H1 (cell line): ENCODE data around the gene OR4K5. TPM values are rescaled to one million over a fixed set of nuclear protein-coding genes. Genes with fewer than 3 reads are reported as not detected.

Source experiments
- CTCF ChIA-PET: fragments of 300-600 bp; sonication (Branson Sonifier 250); formaldehyde crosslinking; loops from one replicate; lab custom pipeline; 2021; ENCODE audit not compliant: partially characterized antibody; lab: Charles Lee
- POLR2A ChIA-PET: fragments of 300-600 bp; sonication (Branson Sonifier 250); formaldehyde crosslinking; loops from one replicate; lab custom pipeline; 2021; ENCODE audit warnings: inconsistent platforms; ENCODE audit not compliant: partially characterized antibody; lab: Charles Lee
- DNase-seq, 2 experiments: peaks; one replicate each; pipeline versions ENCODE4 v3.0.0 to v3.0.0-alpha.2; 2010 to 2022; ENCODE audit warnings: low spot score in 2 of 2, low read depth in 1 of 2, mixed read lengths in 1 of 2
- FAIRE-seq: peaks from 2 replicates; lab custom pipeline; 2011; peaks lifted over from hg19 to GRCh38; lab: Jason Lieb, UNC
- H2AFZ ChIP-seq: 2 replicates; pipeline ENCODE4 v1.8.1; 2012; ENCODE audit warnings: low read length, inconsistent platforms
- H2AK5ac ChIP-seq: 2 replicates; pipeline ENCODE4 v1.6.1; 2013; ENCODE audit warnings: low read depth, low read length
- H2BK120ac ChIP-seq: replicated peaks from 2 replicates; pipeline ENCODE3; 2013; ENCODE audit warnings: low read depth, low read length, inconsistent platforms
- H2BK12ac ChIP-seq: 2 replicates; pipeline ENCODE4 v1.6.1; 2013; ENCODE audit warnings: low read depth, low read length
- H2BK15ac ChIP-seq: 2 replicates; pipeline ENCODE4 v1.6.1; 2013; ENCODE audit warnings: low read length
- H2BK20ac ChIP-seq: 2 replicates; pipeline ENCODE4 v1.6.1; 2013; ENCODE audit warnings: low read length
- H2BK5ac ChIP-seq: 2 replicates; pipeline ENCODE4 v1.6.1; 2013; ENCODE audit warnings: low read depth, low read length
- H3K14ac ChIP-seq: 2 replicates; pipeline ENCODE4 v1.6.1; 2013; ENCODE audit warnings: inconsistent platforms; ENCODE audit not compliant: insufficient read length
- H3K18ac ChIP-seq: 2 replicates; pipeline ENCODE4 v1.6.1; 2013; ENCODE audit warnings: low read length; ENCODE audit errors: extremely low read depth
- H3K23ac ChIP-seq: 2 replicates; pipeline ENCODE4 v1.6.1; 2013; ENCODE audit warnings: inconsistent platforms; ENCODE audit not compliant: insufficient read length
- H3K23me2 ChIP-seq: 2 replicates; pipeline ENCODE4 v1.6.1; 2013; ENCODE audit warnings: low read depth, low read length
- H3K27ac ChIP-seq: 2 replicates; pipeline ENCODE4 v1.6.1; 2011; ENCODE audit warnings: low read depth, low read length, inconsistent platforms
- H3K27me3 ChIP-seq, 4 experiments: replicated peaks in 1 of 4; 1 replicate in 1 of 4; 2 replicates in 3 of 4; pipeline versions ENCODE4 v1.6.1 to v1.8.1; 2011 to 2013; ENCODE audit warnings: low read length in 3 of 4, mild to moderate bottlenecking in 3 of 4, inconsistent platforms in 2 of 4, mixed read lengths in 2 of 4, moderate library complexity in 1 of 4; ENCODE audit not compliant: control insufficient read depth in 3 of 4, insufficient read depth in 3 of 4; ENCODE audit errors: extremely low read depth in 1 of 4
- H3K36me3 ChIP-seq, 4 experiments: 2 replicates each; pipeline versions ENCODE4 v1.6.1 to v1.8.1; 2011 to 2013; ENCODE audit warnings: mild to moderate bottlenecking in 4 of 4, low read length in 3 of 4, moderate library complexity in 2 of 4, control low read depth in 1 of 4, inconsistent platforms in 1 of 4; ENCODE audit not compliant: insufficient read depth in 4 of 4, control insufficient read depth in 2 of 4
- H3K4ac ChIP-seq: replicated peaks from 2 replicates; pipeline ENCODE3; 2013; ENCODE audit warnings: low read length, low read depth, mixed read lengths, inconsistent platforms; ENCODE audit not compliant: insufficient read length
- H3K4me1 ChIP-seq, 4 experiments: replicated peaks in 1 of 4; 1 replicate in 1 of 4; 2 replicates in 3 of 4; pipeline versions ENCODE4 v1.6.1 to v1.8.1; 2011 to 2013; ENCODE audit warnings: low read length in 3 of 4, inconsistent platforms in 2 of 4, mixed read lengths in 1 of 4; ENCODE audit not compliant: insufficient read depth in 4 of 4, control insufficient read depth in 3 of 4
- H3K4me2 ChIP-seq, 2 experiments: 2 replicates each; pipeline versions ENCODE4 v1.6.1 to v1.8.1; 2011 to 2013; ENCODE audit warnings: low read depth in 2 of 2, low read length in 2 of 2, control low read depth in 1 of 2, inconsistent platforms in 1 of 2, mild to moderate bottlenecking in 1 of 2; ENCODE audit not compliant: insufficient read depth in 1 of 2
- H3K4me3 ChIP-seq, 4 experiments: fragments of 200-600, 300-600 bp in 1 of 4; sonication (generic), shearing (Covaris generic), sonication (Bioruptor Twin) in 1 of 4; 2 replicates each; pipeline versions ENCODE4 v1.5.1 to v1.8.1; 2011 to 2016; ENCODE audit warnings: low read length in 4 of 4, low read depth in 3 of 4, control low read depth in 2 of 4, inconsistent platforms in 2 of 4, mild to moderate bottlenecking in 2 of 4, mixed read lengths in 1 of 4, moderate library complexity in 1 of 4; ENCODE audit not compliant: insufficient read depth in 2 of 4; ENCODE audit errors: extremely low read depth in 1 of 4
- H3K56ac ChIP-seq: replicated peaks from 2 replicates; pipeline ENCODE3; 2013; ENCODE audit warnings: low read depth, mild to moderate bottlenecking, mixed read lengths, low read length, inconsistent platforms; ENCODE audit not compliant: insufficient read length
- H3K79me1 ChIP-seq: 2 replicates; pipeline ENCODE4 v1.6.1; 2013; ENCODE audit warnings: low read depth, low read length, control low read depth
- H3K79me2 ChIP-seq, 2 experiments: 2 replicates each; pipeline versions ENCODE4 v1.6.1 to v1.8.1; 2012 to 2013; ENCODE audit warnings: low read length in 2 of 2, mild to moderate bottlenecking in 2 of 2, inconsistent platforms in 1 of 2; ENCODE audit not compliant: insufficient read depth in 2 of 2, control insufficient read depth in 1 of 2
- H3K9ac ChIP-seq, 4 experiments: replicated peaks in 1 of 4; 1 replicate in 1 of 4; 2 replicates in 3 of 4; pipeline versions ENCODE4 v1.6.1 to v1.8.1; 2011 to 2013; ENCODE audit warnings: low read depth in 3 of 4, low read length in 3 of 4, control low read depth in 2 of 4, mild to moderate bottlenecking in 2 of 4, moderate library complexity in 2 of 4, inconsistent platforms in 1 of 4; ENCODE audit errors: extremely low read depth in 1 of 4
- H3K9me3 ChIP-seq, 2 experiments: 2 replicates each; pipeline versions ENCODE4 v1.6.1 to v1.8.1; 2012 to 2013; ENCODE audit warnings: mild to moderate bottlenecking in 2 of 2, moderate library complexity in 2 of 2, control low read depth in 1 of 2, inconsistent platforms in 1 of 2, low read depth in 1 of 2, low read length in 1 of 2, mixed read lengths in 1 of 2; ENCODE audit not compliant: insufficient read depth in 2 of 2
- H4K20me1 ChIP-seq, 2 experiments: replicated peaks in 1 of 2; 2 replicates each; pipeline versions ENCODE3 to v1.8.1; 2011 to 2013; ENCODE audit warnings: inconsistent platforms in 2 of 2, low read length in 2 of 2, mild to moderate bottlenecking in 1 of 2; ENCODE audit not compliant: insufficient read depth in 2 of 2, control insufficient read depth in 1 of 2
- H4K5ac ChIP-seq: 2 replicates; pipeline ENCODE4 v1.6.1; 2013; ENCODE audit warnings: low read length, low read depth, mixed read lengths, inconsistent platforms; ENCODE audit not compliant: insufficient read length
- H4K8ac ChIP-seq: 2 replicates; pipeline ENCODE4 v1.8.0; 2013; ENCODE audit warnings: mild to moderate bottlenecking, moderate library complexity, low read length, inconsistent platforms; ENCODE audit not compliant: insufficient read depth; ENCODE audit errors: extremely low read depth
- H4K91ac ChIP-seq: replicated peaks from 2 replicates; pipeline ENCODE3; 2013; ENCODE audit warnings: low read length, mixed read lengths, inconsistent platforms; ENCODE audit not compliant: insufficient read length
- BRCA1 ChIP-seq: IDR thresholded peaks from 2 replicates; pipeline ENCODE4 v1.6.1; 2012; ENCODE audit warnings: low read depth, low read length, improper control_type of control experiment
- POLR2A ChIP-seq, 2 experiments: IDR thresholded peaks; 1 replicate in 1 of 2; 2 replicates in 1 of 2; pipeline ENCODE4 v1.6.1; 2011; ENCODE audit warnings: low read depth in 2 of 2, low read length in 2 of 2, mild to moderate bottlenecking in 2 of 2; ENCODE audit errors: control extremely low read depth in 1 of 2
- SAP30 ChIP-seq: fragments of 300-600 bp; sonication (generic); IDR thresholded peaks from 2 replicates; pipeline ENCODE4 v1.7.1; 2012; ENCODE audit warnings: low read length, moderate library complexity, mild to moderate bottlenecking, inconsistent platforms; ENCODE audit not compliant: insufficient read depth, insufficient replicate concordance
- SIRT6 ChIP-seq: IDR thresholded peaks from one replicate; pipeline ENCODE4 v1.7.1; 2012; ENCODE audit warnings: low read length, inconsistent platforms
- SP1 ChIP-seq: IDR thresholded peaks from 2 replicates; pipeline ENCODE4 v1.6.1; 2011; ENCODE audit warnings: low read depth, low read length
- TAF7 ChIP-seq: optimal IDR thresholded peaks from 2 replicates; pipeline ENCODE3; 2011; ENCODE audit warnings: low read depth, mild to moderate bottlenecking, inconsistent platforms, low read length, moderate library complexity, borderline replicate concordance
- USF2 ChIP-seq: IDR thresholded peaks from 2 replicates; pipeline ENCODE4 v1.6.1; 2011; ENCODE audit warnings: low read length, improper control_type of control experiment
- YY1 ChIP-seq: IDR thresholded peaks from 2 replicates; pipeline ENCODE4 v1.6.1; 2011; ENCODE audit warnings: low read depth, mild to moderate bottlenecking, low read length
- WGBS, 2 experiments: shearing (Covaris generic) in 1 of 2; methylation state at CpG; one replicate each; pipeline versions ENCODE4 v1.1.6 to v1.1.7; 2013 to 2015; ENCODE audit warnings: low lambda C conversion rate in 2 of 2, mixed read lengths in 2 of 2, inconsistent platforms in 1 of 2, low coverage in 1 of 2, missing lambda C conversion rate in 1 of 2; ENCODE audit not compliant: insufficient replicate concordance in 2 of 2, insufficient coverage in 1 of 2, insufficient read length in 1 of 2; ENCODE audit errors: extremely low coverage in 1 of 2, missing lambda C conversion rate in 1 of 2; 5-methylcytosine and 5-hydroxymethylcytosine counted together
- polyA plus RNA-seq, 7 experiments: library from polyadenylated mRNA; depleted of rRNA in 3 of 7; stranded (reverse) in 5 of 7; unstranded in 2 of 7; fragments of >200 nt in 5 of 7; fragments of 200-250 nt in 2 of 7; gene quantifications; 1 replicate in 5 of 7; 2 replicates in 1 of 7; 4 replicates in 1 of 7; pipeline versions ENCODE4 v1.2.1 to v1.2.3, GENCODE V29; 2011 to 2013; ENCODE audit warnings: missing spikeins in 2 of 7, mixed read lengths in 2 of 7
- total RNA-seq: library from RNA; stranded (reverse); fragmentation: NEBNext Ultra II Directional; extraction: Animal tissue kit (Norgen Biotek cat#: 25700); gene quantifications from 2 replicates; pipeline ENCODE4 v1.2.1, GENCODE V29; 2021

Gene OR4K5
- total and polyA plus RNA-seq, 2 of the 8 experiments (the other 6 are each of a cell fraction or from before 2014, with no cell fraction given), result not detected

- Histone ChIP-seq H3K23me2 (no peaks in the 10 kb centered on the region), H3K27ac (no peak overlapping the region), H2BK5ac (no peak overlapping the region), H3K4me1 (no peaks in the 10 kb centered on the region), H3K9ac (no peak overlapping the region), H2BK15ac (no peak overlapping the region), H3K27me3 (no peaks in the 10 kb centered on the region), H2BK20ac (no peak overlapping the region), H4K8ac (no peak overlapping the region), H3K56ac (no peak overlapping the region), H4K20me1 (no peaks in the 10 kb centered on the region), H2BK12ac (no peak overlapping the region), H3K36me3 (peaks cover 0 to 3% (median 0%) of the 10 kb centered on the region in 4 experiments; a peak in 1 of 8 replicates), H3K4me3 (no peak overlapping the region), H3K23ac (no peak overlapping the region), H4K5ac (no peak overlapping the region), H3K9me3 (peaks cover 44 to 48% of the 10 kb centered on the region in 2 experiments), H3K79me1 (no peaks in the 10 kb centered on the region), H3K79me2 (no peaks in the 10 kb centered on the region), H2AFZ (no peak overlapping the region), H2AK5ac (no peak overlapping the region), H3K18ac (no peak overlapping the region), H3K4ac (no peak overlapping the region), H2BK120ac (no peak overlapping the region), H3K14ac (no peak overlapping the region), H3K4me2 (no peak overlapping the region), H4K91ac (no peak overlapping the region)
- CTCF ChIA-PET, result no interaction called here
- DNase-seq (no peak), FAIRE-seq (no peak)
- POLR2A ChIA-PET, result no interaction called here
- 87% methylated on average over 3 of the region's 3 CpGs; no CpG with 5 or more reads in 1 of the 2 experiments for WGBS, 2 experiments
- TF ChIP-seq YY1 (no peak), TAF7 (no peak), POLR2A (IDR thresholded peaks at IDR 0.05; ENCODE audit: control extremely low read depth in 1 of 2, low read depth in 2 of 2, low read length in 2 of 2) (no peak), SAP30 (no peak), SIRT6 (no peak), USF2 (no peak), SP1 (no peak), BRCA1 (no peak)
These were observed 3.2 kb upstream of the OR4K5 start for GRCh38 chr14:19917243-19917642.
